Measurements from ENCODE around the gene COLQ. TPM values are rescaled to one million over a fixed set of nuclear protein-coding genes. Genes with fewer than 3 reads are reported as not detected.
A peak's percentile ranks its signal among the peaks of the same experiment; 100 is the strongest.

The COLQ gene
- total RNA-seq, 1 donor from 2014 or later = 0.65 TPM

GRCh38 chr3:15443826-15444524 lies 77.5 kb downstream of the COLQ start:
- Mint-ChIP-seq H3K9me3 (no peaks in the 10 kb centered on the region), H3K27me3 (ENCODE audit: insufficient read depth) (no peaks in the 10 kb centered on the region), H3K4me3 (no peak overlapping the region), H3K36me3 (ENCODE audit: low read depth) (peaks cover 46% of the 10 kb centered on the region), H3K27ac (no peak overlapping the region), H3K4me1 (ENCODE audit: low read depth) (peaks cover 29% of the 10 kb centered on the region)
- DNase-seq (ENCODE audit: low spot score) = no peak
- intact Hi-C loops (cut with micrococcal nuclease) = no loop called here

GRCh38 chr3:15440891-15441290 lies 80.6 kb downstream of the COLQ start:
- Mint-ChIP-seq H3K36me3 (ENCODE audit: low read depth) (peaks cover 68% of the 10 kb centered on the region), H3K27ac (no peak overlapping the region), H3K4me3 (no peak overlapping the region), H3K27me3 (ENCODE audit: insufficient read depth) (no peaks in the 10 kb centered on the region), H3K4me1 (ENCODE audit: low read depth) (peaks cover 33% of the 10 kb centered on the region), H3K9me3 (no peaks in the 10 kb centered on the region)
- intact Hi-C loops (cut with micrococcal nuclease) = no loop called here
- DNase-seq (ENCODE audit: low spot score) = no peak

GRCh38 chr3:15439476-15439875 lies 82.0 kb downstream of the COLQ start:
- Mint-ChIP-seq H3K27me3 (ENCODE audit: insufficient read depth) (no peaks in the 10 kb centered on the region), H3K27ac (no peak overlapping the region), H3K4me3 (no peak overlapping the region), H3K9me3 (no peaks in the 10 kb centered on the region), H3K36me3 (ENCODE audit: low read depth) (peaks cover 67% of the 10 kb centered on the region), H3K4me1 (ENCODE audit: low read depth) (peaks cover 33% of the 10 kb centered on the region)
- intact Hi-C loops (cut with micrococcal nuclease) = no loop called here
- DNase-seq (ENCODE audit: low spot score) = no peak

GRCh38 chr3:15438983-15439382 lies 82.5 kb downstream of the COLQ start:
- peaks cover 66% of the 10 kb centered on the region for H3K36me3 Mint-ChIP-seq (ENCODE audit: low read depth)
- peaks cover 33% of the 10 kb centered on the region for H3K4me1 Mint-ChIP-seq (ENCODE audit: low read depth)
- no peak overlapping the region for H3K27ac Mint-ChIP-seq
- H3K4me3 Mint-ChIP-seq = no peak overlapping the region
- H3K27me3 Mint-ChIP-seq (ENCODE audit: insufficient read depth) = no peaks in the 10 kb centered on the region
- no peak for DNase-seq (ENCODE audit: low spot score)
- intact Hi-C loops (cut with micrococcal nuclease) = no loop called here
- H3K9me3 Mint-ChIP-seq = no peaks in the 10 kb centered on the region

- Mint-ChIP-seq H3K9me3 (no peaks in the 10 kb centered on the region), H3K27ac (no peak overlapping the region), H3K36me3 (ENCODE audit: low read depth) (peaks cover 58% of the 10 kb centered on the region), H3K4me3 (no peak overlapping the region), H3K27me3 (ENCODE audit: insufficient read depth) (no peaks in the 10 kb centered on the region), H3K4me1 (ENCODE audit: low read depth) (peaks cover 38% of the 10 kb centered on the region)
- intact Hi-C loops (cut with micrococcal nuclease) = no loop called here
- DNase-seq (ENCODE audit: low spot score) = no peak
These were observed 85.3 kb downstream of the COLQ start for GRCh38 chr3:15436246-15436645.

- intact Hi-C loops (cut with micrococcal nuclease) = no loop called here
- H3K27ac Mint-ChIP-seq = no peak overlapping the region
- H3K9me3 Mint-ChIP-seq = no peaks in the 10 kb centered on the region
- peaks cover 50% of the 10 kb centered on the region for H3K36me3 Mint-ChIP-seq (ENCODE audit: low read depth)
- DNase-seq (ENCODE audit: low spot score) = no peak
- H3K4me3 Mint-ChIP-seq = no peak overlapping the region
- H3K4me1 Mint-ChIP-seq (ENCODE audit: low read depth) = peaks cover 31% of the 10 kb centered on the region
- no peaks in the 10 kb centered on the region for H3K27me3 Mint-ChIP-seq (ENCODE audit: insufficient read depth)
These were observed 86.8 kb downstream of the COLQ start for GRCh38 chr3:15434756-15435155.

- Mint-ChIP-seq H3K4me3 (no peak overlapping the region), H3K4me1 (ENCODE audit: low read depth) (peaks cover 32% of the 10 kb centered on the region), H3K27ac (no peak overlapping the region), H3K9me3 (no peaks in the 10 kb centered on the region), H3K27me3 (ENCODE audit: insufficient read depth) (no peaks in the 10 kb centered on the region), H3K36me3 (ENCODE audit: low read depth) (peaks cover 41% of the 10 kb centered on the region)
- intact Hi-C loops (cut with micrococcal nuclease) = no loop called here
- DNase-seq (ENCODE audit: low spot score) = no peak
These were observed 88.0 kb downstream of the COLQ start for GRCh38 chr3:15433531-15433930.

- H3K36me3 Mint-ChIP-seq (ENCODE audit: low read depth) = peaks cover 35% of the 10 kb centered on the region
- H3K27ac Mint-ChIP-seq = no peak overlapping the region
- H3K4me3 Mint-ChIP-seq = no peak overlapping the region
- DNase-seq (ENCODE audit: low spot score) = no peak
- no peaks in the 10 kb centered on the region for H3K27me3 Mint-ChIP-seq (ENCODE audit: insufficient read depth)
- peaks cover 45% of the 10 kb centered on the region for H3K4me1 Mint-ChIP-seq (ENCODE audit: low read depth)
- H3K9me3 Mint-ChIP-seq = no peaks in the 10 kb centered on the region
- intact Hi-C loops (cut with micrococcal nuclease) = no loop called here
These were observed 90.2 kb downstream of the COLQ start for GRCh38 chr3:15431256-15431837.

GRCh38 chr3:15430624-15431023 lies 90.9 kb downstream of the COLQ start:
- Mint-ChIP-seq H3K4me3 (peak overlapping the region; percentile 20), H3K27me3 (ENCODE audit: insufficient read depth) (no peaks in the 10 kb centered on the region), H3K4me1 (ENCODE audit: low read depth) (peaks cover 53% of the 10 kb centered on the region), H3K27ac (no peak overlapping the region), H3K9me3 (no peaks in the 10 kb centered on the region), H3K36me3 (ENCODE audit: low read depth) (peaks cover 34% of the 10 kb centered on the region)
- intact Hi-C loops (cut with micrococcal nuclease) = no loop called here
- DNase-seq (ENCODE audit: low spot score) = no peak

- H3K4me1 Mint-ChIP-seq (ENCODE audit: low read depth) = peaks cover 66% of the 10 kb centered on the region
- H3K4me3 Mint-ChIP-seq = peak overlapping the region; percentile 97
- DNase-seq (ENCODE audit: low spot score) = no peak
- peak overlapping the region; percentile 96 for H3K27ac Mint-ChIP-seq
- no peaks in the 10 kb centered on the region for H3K27me3 Mint-ChIP-seq (ENCODE audit: insufficient read depth)
- peaks cover 36% of the 10 kb centered on the region for H3K36me3 Mint-ChIP-seq (ENCODE audit: low read depth)
- intact Hi-C loops (cut with micrococcal nuclease) = loop anchor here (5.0 kb wide), 3 partner anchors 67 to 482 kb away; partner anchors contain the start of gene NR2C2
- H3K9me3 Mint-ChIP-seq = no peaks in the 10 kb centered on the region
These were observed 92.4 kb downstream of the COLQ start for GRCh38 chr3:15429080-15429479.

- Mint-ChIP-seq H3K36me3 (ENCODE audit: low read depth) (peaks cover 33% of the 10 kb centered on the region), H3K27ac (peak overlapping the region; percentile 96), H3K9me3 (no peaks in the 10 kb centered on the region), H3K4me1 (ENCODE audit: low read depth) (peaks cover 66% of the 10 kb centered on the region), H3K27me3 (ENCODE audit: insufficient read depth) (no peaks in the 10 kb centered on the region), H3K4me3 (peak overlapping the region; percentile 97)
- intact Hi-C loops (cut with micrococcal nuclease) = loop anchor here (1.0 to 5.0 kb wide), 4 partner anchors 66 to 481 kb away; partner anchors contain the start of gene NR2C2
- DNase-seq (ENCODE audit: low spot score) = no peak
These were observed 93.0 kb downstream of the COLQ start for GRCh38 chr3:15428539-15428938.

GRCh38 chr3:15427981-15428380 lies 93.5 kb downstream of the COLQ start:
- peaks cover 29% of the 10 kb centered on the region for H3K36me3 Mint-ChIP-seq (ENCODE audit: low read depth)
- peak overlapping the region; percentile 96 for H3K27ac Mint-ChIP-seq
- H3K9me3 Mint-ChIP-seq = no peaks in the 10 kb centered on the region
- H3K4me1 Mint-ChIP-seq (ENCODE audit: low read depth) = peaks cover 61% of the 10 kb centered on the region
- H3K4me3 Mint-ChIP-seq = peak overlapping the region; percentile 97
- intact Hi-C loops (cut with micrococcal nuclease) = loop anchor here (1.0 to 5.0 kb wide), 12 partner anchors 50 to 481 kb away; partner anchors contain the start of genes BTD, CAPN7, HACL1 and NR2C2
- H3K27me3 Mint-ChIP-seq (ENCODE audit: insufficient read depth) = no peaks in the 10 kb centered on the region
- no peak for DNase-seq (ENCODE audit: low spot score)

- Mint-ChIP-seq H3K4me3 (peak within 1 kb of the TSS; percentile 97), H3K36me3 (ENCODE audit: low read depth) (peaks cover 32% of the 10 kb centered on the region), H3K4me1 (ENCODE audit: low read depth) (peaks cover 61% of the 10 kb centered on the region), H3K27ac (peak within 1 kb of the TSS; percentile 96), H3K27me3 (ENCODE audit: insufficient read depth) (no peaks in the 10 kb centered on the region), H3K9me3 (no peaks in the 10 kb centered on the region)
- DNase-seq (ENCODE audit: low spot score) = peak; percentile 81
- intact Hi-C loops (cut with micrococcal nuclease) = loop anchor here (1.0 to 5.0 kb wide), 11 partner anchors 49 to 480 kb away; partner anchors contain the start of genes BTD, CAPN7, HACL1 and NR2C2
These were observed 94.2 kb downstream of the COLQ start, which contains the start of the genes EAF1 and METTL6 for GRCh38 chr3:15427182-15427880. Gene EAF1, plus strand, starts transcription at chr3:15427598. Its CDS starts 182 bp downstream, at chr3:15427780. Gene METTL6, minus strand, starts transcription at chr3:15427544. Its CDS starts 1,033 bp downstream, at chr3:15426511.
